ENCODE results near the gene MYH11. TPM values are rescaled to one million over a fixed set of nuclear protein-coding genes. Genes with fewer than 3 reads are reported as not detected.

MYH11 gene
- total RNA-seq, 3 donors from 2014 or later: 11.7 to 144 (median 96.6) TPM

GRCh38 chr16:15891508-15891907, 34.7 kb upstream of the MYH11 start:
- no peaks in the 10 kb centered on the region for H3K36me3 ChIP-seq
- H3K9me3 ChIP-seq: no peaks in the 10 kb centered on the region
- DNase-seq (ENCODE audit: low spot score in 2 of 2): no peak
- intact Hi-C loops (cut with DNase I; ENCODE audit: low total_unique reads): no loop called here
- H3K4me3 ChIP-seq: no peak overlapping the region
- peaks cover 0 to 9% of the 10 kb centered on the region in 2 donors for H3K4me1 ChIP-seq
- no peaks in the 10 kb centered on the region for H3K27me3 ChIP-seq
- TF ChIP-seq POLR2A (IDR thresholded peaks at IDR 0.05) (no peak), POLR2AphosphoS5 (IDR thresholded peaks at IDR 0.05) (no peak), CTCF (IDR thresholded peaks at IDR 0.05) (no peak)
- no peak overlapping the region for H3K27ac ChIP-seq

- intact Hi-C loops (cut with DNase I; ENCODE audit: low total_unique reads): loop anchor here (5.0 to 10.0 kb wide), 2 partner anchors 66 to 101 kb away; no protein-coding TSS in a partner anchor
- peak; percentile 100 for DNase-seq (ENCODE audit: low spot score in 2 of 2)
- H3K4me3 ChIP-seq: peak within 1 kb of the TSS; percentile 78 to 94 (median 92)
- no peaks in the 10 kb centered on the region for H3K36me3 ChIP-seq
- TF ChIP-seq CTCF (IDR thresholded peaks at IDR 0.05): peak; percentile 54 to 78 (median 65)
- peak; percentile 53 for TF ChIP-seq POLR2A (IDR thresholded peaks at IDR 0.05)
- TF ChIP-seq POLR2AphosphoS5 (IDR thresholded peaks at IDR 0.05): peak; percentile 36 to 70 (median 51)
- H3K27me3 ChIP-seq: no peaks in the 10 kb centered on the region
- H3K27ac ChIP-seq: peak within 1 kb of the TSS; percentile 88 to 90
- peaks cover 0 to 9% of the 10 kb centered on the region in 2 donors for H3K4me1 ChIP-seq
- H3K9me3 ChIP-seq: no peaks in the 10 kb centered on the region
Observed at GRCh38 chr16:15888072-15888976, 31.5 kb upstream of the MYH11 start, which contains the start of gene CEP20. Gene CEP20 (minus strand): TSS chr16:15888603. CDS start chr16:15888585, 18 bp downstream.

- Histone ChIP-seq H3K27me3 (no peaks in the 10 kb centered on the region), H3K9me3 (no peaks in the 10 kb centered on the region), H3K27ac (no peak overlapping the region), H3K4me3 (peak overlapping the region; percentile 78 to 94 (median 92)), H3K36me3 (no peaks in the 10 kb centered on the region), H3K4me1 (peaks cover 0 to 9% of the 10 kb centered on the region in 2 donors)
- TF ChIP-seq CTCF (IDR thresholded peaks at IDR 0.05) (no peak), POLR2AphosphoS5 (IDR thresholded peaks at IDR 0.05) (no peak), POLR2A (IDR thresholded peaks at IDR 0.05) (no peak)
- intact Hi-C loops (cut with DNase I; ENCODE audit: low total_unique reads): loop anchor here (5.0 to 10.0 kb wide), 2 partner anchors 68 to 100 kb away; no protein-coding TSS in a partner anchor
- DNase-seq (ENCODE audit: low spot score in 2 of 2): no peak
Observed at GRCh38 chr16:15887283-15887682, 30.5 kb upstream of the MYH11 start.

- no peaks in the 10 kb centered on the region for H3K9me3 ChIP-seq
- no peak overlapping the region for H3K27ac ChIP-seq
- no peaks in the 10 kb centered on the region for H3K27me3 ChIP-seq
- TF ChIP-seq CTCF (IDR thresholded peaks at IDR 0.05) (no peak), POLR2A (IDR thresholded peaks at IDR 0.05) (no peak), POLR2AphosphoS5 (IDR thresholded peaks at IDR 0.05) (no peak)
- H3K4me1 ChIP-seq: peaks cover 0 to 9% of the 10 kb centered on the region in 2 donors
- DNase-seq (ENCODE audit: low spot score in 2 of 2): no peak
- no peaks in the 10 kb centered on the region for H3K36me3 ChIP-seq
- no peak overlapping the region for H3K4me3 ChIP-seq
- intact Hi-C loops (cut with DNase I; ENCODE audit: low total_unique reads): loop anchor here (5.0 to 10.0 kb wide), 2 partner anchors 69 to 99 kb away; no protein-coding TSS in a partner anchor
Observed at GRCh38 chr16:15886078-15886477, 29.2 kb upstream of the MYH11 start.

GRCh38 chr16:15885560-15886001, 28.8 kb upstream of the MYH11 start:
- H3K4me1 ChIP-seq: peaks cover 0 to 9% of the 10 kb centered on the region in 2 donors
- H3K27ac ChIP-seq: no peak overlapping the region
- TF ChIP-seq POLR2AphosphoS5 (IDR thresholded peaks at IDR 0.05): no peak
- TF ChIP-seq CTCF (IDR thresholded peaks at IDR 0.05): no peak
- TF ChIP-seq POLR2A (IDR thresholded peaks at IDR 0.05): no peak

More at GRCh38 chr16:15885560-15886001, 28.8 kb upstream of the MYH11 start:
- intact Hi-C loops (cut with DNase I; ENCODE audit: low total_unique reads): loop anchor here (5.0 to 10.0 kb wide), 2 partner anchors 69 to 98 kb away; no protein-coding TSS in a partner anchor
- no peak overlapping the region for H3K4me3 ChIP-seq
- H3K36me3 ChIP-seq: no peaks in the 10 kb centered on the region
- no peak for DNase-seq (ENCODE audit: low spot score in 2 of 2)
- H3K9me3 ChIP-seq: no peaks in the 10 kb centered on the region
- no peaks in the 10 kb centered on the region for H3K27me3 ChIP-seq

All from breast epithelium (tissue), 4 donors.